Renal pelvis (tissue), 4 donors: ENCODE measurements around the gene C3AR1. TPM values are rescaled to one million over a fixed set of nuclear protein-coding genes. Genes with fewer than 3 reads are reported as not detected.

Source experiments
- DNase-seq: peaks from one replicate; pipeline ENCODE4 v3.0.0-alpha.2; 2013
- polyA plus RNA-seq, 3 donors: library from polyadenylated mRNA; unstranded; fragments of 120-200 nt; gene quantifications; one replicate each; pipeline ENCODE4 v1.2.1, GENCODE V29; 2013; ENCODE audit not compliant: insufficient read length in 3 of 3

Gene C3AR1
- polyA plus RNA-seq, 3 donors: 2.4 to 3.7 (median 3.5) TPM

- no peak for DNase-seq
These were observed 2.0 kb downstream of the C3AR1 start for GRCh38 chr12:8064131-8064530.

GRCh38 chr12:8058506-8058905 is 7.7 kb downstream of the C3AR1 start:
- DNase-seq: no peak

DNA sequence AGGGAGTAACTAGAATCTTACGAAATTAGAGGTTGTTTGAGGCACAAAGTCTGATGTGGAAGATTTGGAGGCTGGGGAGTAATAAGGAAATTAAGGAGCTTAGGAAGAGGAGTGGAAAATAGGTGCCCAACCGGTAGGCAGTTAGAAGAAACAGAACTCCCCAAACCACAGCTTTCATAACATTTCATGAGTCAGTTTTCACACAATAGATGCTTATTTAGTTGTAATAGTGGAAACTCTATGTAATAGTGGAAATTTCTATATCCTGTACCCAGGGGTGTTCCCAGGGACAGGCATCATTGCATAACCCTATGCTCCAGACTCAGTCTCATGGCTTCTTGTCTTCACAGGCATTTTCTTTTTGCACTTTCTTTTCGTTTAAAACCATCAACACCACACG is 8.3 kb downstream of the C3AR1 start:
- no peak for DNase-seq

DNA sequence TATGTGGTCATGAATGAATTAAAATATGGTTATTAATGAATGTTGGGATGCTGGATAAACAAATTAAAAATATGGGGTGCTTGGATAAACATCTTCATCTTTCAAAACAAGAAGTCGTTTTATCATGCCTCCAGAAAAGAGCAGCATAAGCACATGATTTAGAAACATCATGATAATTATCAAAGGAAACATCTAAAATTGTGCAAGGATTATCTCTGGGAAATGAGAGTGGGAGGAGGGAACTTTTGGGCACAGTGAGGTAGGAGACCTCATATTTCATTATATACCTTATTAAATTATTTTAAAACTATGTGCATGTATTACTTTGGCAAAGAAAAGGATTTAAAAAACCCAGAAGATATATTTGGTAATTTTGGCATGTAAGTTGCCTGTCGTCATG is 8.9 kb downstream of the C3AR1 start:
- no peak for DNase-seq

GRCh38 chr12:8054816-8055215 is 11.3 kb downstream of the C3AR1 start:
- DNase-seq: no peak

GRCh38 chr12:8052679-8053078 is 13.5 kb downstream of the C3AR1 start:
- DNase-seq: no peak

- DNase-seq: no peak
These were observed 15.4 kb downstream of the C3AR1 start for GRCh38 chr12:8050600-8051250.

DNA sequence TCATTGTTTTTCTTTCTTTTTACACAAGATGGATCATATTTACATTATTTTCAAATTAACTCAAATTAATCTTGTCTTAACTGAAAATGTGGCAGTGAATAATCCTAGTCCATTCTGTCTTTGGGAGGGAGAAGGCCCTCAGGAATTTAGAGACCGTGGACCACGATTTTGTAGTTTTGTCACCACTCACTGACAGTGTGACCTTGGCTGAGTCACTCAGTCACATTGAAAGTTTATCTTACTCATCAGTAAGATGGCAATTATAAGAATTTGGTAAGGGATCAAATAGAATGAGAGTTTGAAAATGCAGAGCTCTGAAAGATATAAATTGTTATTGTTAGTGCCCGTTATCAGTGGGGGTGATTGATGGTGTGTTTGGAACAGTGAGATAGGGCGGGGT is 17.3 kb downstream of the C3AR1 start:
- DNase-seq: no peak

GRCh38 chr12:8047842-8048241 is 18.3 kb downstream of the C3AR1 start:
- no peak for DNase-seq

DNA sequence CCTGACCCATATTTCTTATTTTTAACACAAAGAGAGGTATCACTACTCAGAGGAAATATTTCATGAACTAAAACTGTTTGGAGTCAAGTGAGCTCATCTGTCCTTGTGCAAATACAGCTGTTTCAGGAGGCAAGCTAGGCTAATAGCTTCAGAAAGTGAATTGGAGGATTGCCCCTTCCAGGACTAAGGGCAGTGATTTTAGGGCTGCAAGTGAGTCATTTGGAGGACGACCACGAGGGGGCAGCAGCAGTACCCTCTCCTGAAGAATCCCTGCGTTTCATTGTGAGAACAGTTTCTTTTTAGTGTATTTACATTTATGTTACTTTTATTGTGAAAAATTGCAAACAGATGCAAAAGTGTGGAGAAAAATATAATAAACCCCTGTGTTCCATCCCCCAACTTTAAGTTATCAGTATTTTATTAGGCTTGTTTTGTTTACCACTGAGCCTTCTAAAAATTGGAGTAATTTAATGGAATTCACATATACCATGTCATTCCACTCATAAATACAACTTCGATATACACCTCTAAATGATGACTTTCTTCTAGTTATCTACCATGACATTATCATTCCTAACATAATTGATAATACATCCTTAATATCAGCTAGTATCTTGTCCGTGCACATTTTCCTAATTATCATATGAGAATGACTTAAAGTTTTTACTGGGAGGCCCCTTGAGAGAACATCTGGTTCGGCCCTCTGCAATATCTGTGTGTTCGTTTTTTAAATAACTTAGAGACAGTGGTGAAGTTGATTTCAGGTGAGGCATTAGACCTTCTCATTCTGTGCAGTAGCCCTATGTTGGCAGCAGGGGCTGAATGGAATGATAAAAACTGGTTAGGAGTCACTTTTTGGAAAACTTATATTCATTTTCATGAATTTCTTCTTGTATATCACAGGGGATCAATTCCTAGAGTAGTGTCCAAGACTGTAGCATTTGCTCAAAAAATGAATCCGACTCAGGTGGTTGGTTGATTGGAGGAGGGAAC is 19.9 kb downstream of the C3AR1 start:
- DNase-seq: peak; percentile 70

DNA sequence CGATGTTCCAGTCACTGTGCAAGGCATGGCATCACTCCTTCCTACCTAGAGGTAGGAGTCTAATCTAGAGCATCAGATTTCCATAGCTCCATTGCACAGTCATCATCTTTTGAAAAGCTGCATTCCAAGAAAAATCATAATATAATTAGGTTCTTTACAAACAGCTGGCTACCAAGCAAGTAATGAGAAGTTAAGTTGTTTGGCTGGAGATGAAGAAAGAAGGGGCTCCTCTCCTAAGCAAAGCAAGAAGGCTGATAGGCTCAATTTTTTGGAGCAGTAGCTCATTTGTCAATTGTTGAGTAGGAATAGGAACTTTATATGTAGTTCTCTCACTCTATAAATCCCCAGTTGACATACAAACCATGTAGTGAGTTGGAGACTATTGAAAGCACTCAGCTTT is 25.4 kb downstream of the C3AR1 start:
- DNase-seq: no peak

DNA sequence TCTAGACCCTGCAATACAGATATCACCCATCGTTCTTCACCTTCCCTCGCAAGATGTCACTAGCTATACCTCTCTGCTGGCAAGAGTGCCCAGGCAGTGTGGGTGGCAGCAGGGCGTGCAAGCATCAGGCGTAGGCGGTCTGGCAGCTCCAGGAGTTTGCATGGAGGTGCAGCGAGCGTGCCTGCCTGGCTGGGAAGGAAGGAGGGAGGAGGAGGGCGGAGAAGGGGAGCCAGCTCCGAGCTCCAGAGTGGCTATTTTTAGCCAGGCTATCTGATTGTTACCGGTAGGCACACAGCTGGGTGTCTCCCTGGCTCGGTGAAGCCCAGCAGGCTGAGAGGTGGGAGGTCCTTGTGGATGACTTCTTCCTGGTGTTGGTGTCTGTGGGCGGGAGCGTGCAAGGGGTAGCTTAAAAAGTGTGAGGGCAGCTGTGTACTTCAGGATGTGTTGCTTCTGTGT is 27.5 kb downstream of the C3AR1 start:
- peak; percentile 62 for DNase-seq

GRCh38 chr12:8037947-8038346 is 28.2 kb downstream of the C3AR1 start:
- DNase-seq: no peak

- no peak for DNase-seq
These were observed 29.0 kb downstream of the C3AR1 start for GRCh38 chr12:8037046-8037663.

DNA sequence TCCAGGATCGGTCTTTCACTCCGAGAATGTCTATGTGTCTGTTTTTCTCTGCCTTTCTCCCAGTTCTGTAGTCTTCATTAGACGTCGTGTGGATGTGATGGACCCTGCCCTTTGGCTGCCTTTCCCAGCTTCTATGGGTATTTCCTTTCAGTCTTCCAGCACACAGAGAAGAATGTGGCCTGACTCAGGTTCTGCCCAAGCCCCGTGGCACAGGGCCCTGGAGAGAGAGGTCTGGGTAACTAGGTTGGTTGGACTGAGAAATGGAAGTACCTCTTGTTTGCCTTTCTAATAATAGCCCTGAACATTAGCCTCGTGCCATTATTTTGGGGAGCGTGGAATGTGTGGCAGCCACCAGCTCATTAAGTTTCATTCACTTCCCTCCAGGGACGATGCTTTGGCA is 29.8 kb downstream of the C3AR1 start:
- DNase-seq: no peak

DNA sequence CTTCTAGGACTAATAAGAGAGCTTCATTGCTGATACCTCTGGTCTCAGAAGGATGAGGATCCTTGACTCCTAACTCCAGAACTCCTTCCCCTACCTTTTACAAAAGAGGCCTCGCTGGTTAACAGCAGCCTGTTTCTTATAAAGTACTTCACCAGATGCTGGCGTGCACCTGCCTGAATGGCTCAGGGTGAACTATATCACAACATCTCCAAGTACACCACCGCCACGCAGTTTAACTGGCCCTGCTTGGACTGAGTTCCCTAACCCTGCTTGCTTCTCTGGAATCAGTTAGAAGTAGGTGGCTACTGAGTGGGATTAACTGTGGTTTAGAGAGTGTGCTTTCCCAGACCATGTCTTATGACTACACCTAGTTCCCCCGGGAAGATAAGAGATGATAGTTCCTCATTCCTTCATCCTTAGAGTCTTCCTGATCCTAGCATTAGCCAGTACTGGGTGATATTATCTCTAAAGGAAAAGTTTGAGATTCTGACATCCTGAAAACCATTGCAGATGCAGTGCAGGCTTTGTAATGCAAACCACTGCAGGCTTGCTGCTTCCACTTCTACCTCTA is 30.6 kb downstream of the C3AR1 start:
- DNase-seq: no peak

DNA sequence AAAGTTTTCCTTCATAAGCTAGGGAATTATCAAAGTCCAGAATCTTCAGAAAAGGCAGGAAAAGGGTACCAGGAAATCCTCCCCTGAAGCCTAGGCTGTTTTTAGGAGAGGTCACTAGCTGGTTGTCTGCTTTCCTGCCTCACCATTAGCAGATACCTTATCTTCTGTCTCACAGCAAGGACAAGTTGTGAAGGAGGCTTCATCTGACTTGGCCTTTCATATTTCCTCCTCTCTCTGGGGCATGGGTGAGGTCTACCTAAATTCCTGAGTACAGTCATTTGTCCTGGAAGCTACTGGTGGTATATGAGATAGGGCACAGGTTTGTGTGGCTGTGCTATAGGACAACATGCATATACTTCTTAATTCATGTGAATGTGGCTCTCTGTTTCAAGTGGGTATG is 31.4 kb downstream of the C3AR1 start:
- no peak for DNase-seq

DNA sequence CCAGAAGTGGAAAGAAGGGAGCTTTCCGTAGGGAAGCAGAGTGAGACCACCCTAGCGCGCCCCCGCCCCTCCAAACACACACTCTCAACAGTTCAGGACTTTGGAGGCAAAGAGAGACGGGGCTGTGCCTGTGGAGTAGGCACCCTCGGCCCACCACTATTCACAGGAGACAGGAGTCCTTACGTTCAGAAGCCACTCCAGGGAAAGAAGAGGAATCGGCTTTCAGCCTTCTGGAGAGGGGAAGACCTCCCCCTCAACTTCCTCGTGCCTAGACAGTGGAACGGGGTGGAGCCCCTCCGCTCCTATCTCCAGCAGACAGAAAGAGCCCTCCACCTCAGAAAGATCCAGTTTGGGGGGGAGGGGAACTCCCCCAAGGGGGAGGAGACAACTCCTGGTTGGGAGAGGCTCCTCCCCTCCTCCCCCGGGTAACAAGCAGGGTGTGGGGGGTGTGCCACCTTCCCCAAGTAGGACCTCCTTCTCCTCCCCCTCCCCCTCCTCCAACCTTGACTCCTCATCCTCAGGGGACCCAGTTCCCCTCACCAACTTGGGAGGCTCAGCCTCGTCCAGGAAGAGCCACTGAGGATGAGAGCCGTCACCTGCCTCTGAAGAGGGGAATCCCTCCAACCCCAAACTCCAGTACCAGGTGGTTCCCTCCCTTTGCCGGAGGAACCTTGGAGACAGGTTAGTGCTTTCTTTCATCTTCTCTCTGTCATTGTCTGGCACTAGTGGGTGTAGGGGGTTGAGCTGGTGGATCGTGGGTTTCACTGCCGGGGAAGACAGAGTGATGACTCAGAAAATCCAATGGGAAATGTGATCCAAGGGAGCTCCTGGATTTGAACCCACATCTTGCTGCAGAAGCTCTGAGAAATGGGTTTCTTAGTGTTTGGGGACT is 32.8 kb downstream of the C3AR1 start:
- peak; percentile 60 for DNase-seq

DNA sequence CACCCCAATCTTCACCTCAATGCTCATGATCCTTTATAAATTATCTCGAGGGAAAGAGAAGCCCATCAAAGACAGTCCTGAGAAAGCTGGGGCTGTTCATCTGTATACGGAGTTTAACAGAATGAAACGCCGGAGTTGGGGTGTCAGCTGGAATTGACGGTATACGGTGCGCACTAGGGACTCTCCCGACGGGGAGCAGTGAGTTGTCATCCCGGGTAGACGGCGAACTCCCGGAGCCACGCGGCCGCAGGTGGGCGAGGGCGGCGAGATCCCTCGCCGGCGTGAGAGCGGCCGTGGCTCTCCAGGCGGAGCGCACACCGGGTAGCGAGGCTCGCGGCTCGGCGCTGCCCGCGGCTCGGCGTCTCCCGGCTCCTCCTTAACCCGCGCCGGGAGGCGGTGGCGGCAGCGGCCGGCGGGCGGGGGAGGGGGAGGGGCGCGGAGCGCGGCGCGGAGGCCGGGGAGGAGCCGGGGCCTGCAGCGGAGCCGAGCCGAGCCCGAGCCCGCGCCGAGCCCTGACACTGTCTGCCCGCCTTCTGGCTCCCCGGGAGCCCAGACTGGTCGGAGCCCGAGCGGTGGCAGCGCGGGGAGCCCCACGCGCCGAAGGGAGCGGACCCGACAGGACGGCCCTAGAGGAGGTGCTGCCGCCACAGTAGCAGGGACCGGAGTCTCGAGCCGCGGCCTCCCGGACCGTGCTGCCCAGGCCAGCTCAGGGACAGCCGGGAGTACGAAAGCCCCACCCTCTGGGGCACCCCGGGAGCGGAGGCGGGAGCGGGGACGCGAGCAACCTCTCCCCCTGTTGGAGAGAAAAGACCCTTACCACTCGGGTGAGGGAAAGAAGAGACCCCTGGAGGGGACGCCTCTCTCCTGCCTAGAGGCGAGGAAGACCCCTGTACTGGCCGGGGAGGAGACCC is 33.7 kb downstream of the C3AR1 start, which contains the start of gene FOXJ2:
TSS of gene FOXJ2 (plus strand) at position 475 of the 911 bp plus-strand sequence. CDS start 7,117 bp downstream, outside the sequence.
- peak; percentile 77 for DNase-seq

GRCh38 chr12:8031872-8032241 is 34.3 kb downstream of the C3AR1 start:
- no peak for DNase-seq
